Keratinocyte (primary cell): ENCODE measurements around the gene EGLN3. TPM values are rescaled to one million over a fixed set of nuclear protein-coding genes. Genes with fewer than 3 reads are reported as not detected.

ENCODE experiments used
- DNase-seq: peaks from one replicate; pipeline ENCODE4 v3.0.0-alpha.2; 2011; ENCODE audit warnings: low read depth, missing footprints, low spot score
- FAIRE-seq: peaks from 2 replicates; lab custom pipeline; 2011; peaks lifted over from hg19 to GRCh38; lab: Jason Lieb, UNC
- H2AFZ ChIP-seq: 2 replicates; pipeline ENCODE4 v1.6.0; 2012; ENCODE audit warnings: low read length, control low read depth, inconsistent platforms; ENCODE audit not compliant: control insufficient read depth
- H3K27ac ChIP-seq: 2 replicates; pipeline ENCODE4 v1.5.1; 2011; ENCODE audit warnings: low read length; ENCODE audit not compliant: control insufficient read depth, insufficient read depth
- H3K27me3 ChIP-seq: 3 replicates; pipeline ENCODE4 v1.6.0; 2011; ENCODE audit warnings: low read length; ENCODE audit not compliant: control insufficient read depth, insufficient read depth; ENCODE audit errors: extremely low read depth
- H3K36me3 ChIP-seq, 2 experiments: 2 replicates in 1 of 2; 3 replicates in 1 of 2; pipeline ENCODE4 v1.5.1; 2011; ENCODE audit warnings: low read length in 2 of 2, mild to moderate bottlenecking in 1 of 2; ENCODE audit not compliant: control insufficient read depth in 2 of 2, insufficient read depth in 2 of 2; ENCODE audit errors: extremely low read depth in 1 of 2
- H3K4me1 ChIP-seq: 3 replicates; pipeline ENCODE4 v1.5.1; 2011; ENCODE audit warnings: low read length; ENCODE audit not compliant: control insufficient read depth, insufficient read depth; ENCODE audit errors: extremely low read depth
- H3K4me2 ChIP-seq: 3 replicates; pipeline ENCODE4 v1.6.0; 2011; ENCODE audit warnings: low read depth, low read length; ENCODE audit not compliant: control insufficient read depth, insufficient read depth; ENCODE audit errors: extremely low read depth
- H3K4me3 ChIP-seq, 3 experiments: fragments of 200-600 bp in 1 of 3; sonication (generic) in 1 of 3; 2 replicates in 2 of 3; 3 replicates in 1 of 3; pipeline ENCODE4 v1.5.1; 2011 to 2016; ENCODE audit warnings: low read length in 3 of 3, mild to moderate bottlenecking in 3 of 3, control low read depth in 2 of 3, inconsistent platforms in 1 of 3, low read depth in 1 of 3, mixed read lengths in 1 of 3, mixed run types in 1 of 3, moderate library complexity in 1 of 3; ENCODE audit not compliant: control insufficient read depth in 2 of 3, insufficient read depth in 2 of 3; ENCODE audit errors: extremely low read depth in 1 of 3
- H3K79me2 ChIP-seq: 2 replicates; pipeline ENCODE4 v1.6.0; 2012; ENCODE audit warnings: low read length; ENCODE audit not compliant: control insufficient read depth, insufficient read depth
- H3K9ac ChIP-seq: 3 replicates; pipeline ENCODE4 v1.6.0; 2011; ENCODE audit warnings: low read length; ENCODE audit not compliant: control insufficient read depth, insufficient read depth; ENCODE audit errors: extremely low read depth
- H3K9me1 ChIP-seq: 3 replicates; pipeline ENCODE4 v1.6.0; 2011; ENCODE audit warnings: low read length; ENCODE audit not compliant: control insufficient read depth, insufficient read depth; ENCODE audit errors: extremely low read depth
- H3K9me3 ChIP-seq: 2 replicates; pipeline ENCODE4 v1.5.1; 2012; ENCODE audit warnings: low read depth, low read length; ENCODE audit not compliant: control insufficient read depth
- H4K20me1 ChIP-seq: 3 replicates; pipeline ENCODE4 v1.6.0; 2011; ENCODE audit warnings: low read length; ENCODE audit not compliant: control insufficient read depth, insufficient read depth; ENCODE audit errors: extremely low read depth
- CTCF ChIP-seq, 3 experiments: IDR thresholded peaks in 1 of 3; conservative IDR thresholded peaks in 1 of 3; optimal IDR thresholded peaks in 1 of 3; 2 replicates in 2 of 3; 3 replicates in 1 of 3; pipeline versions ENCODE3 to v1.5.1; 2011; ENCODE audit warnings: low read length in 3 of 3, mild to moderate bottlenecking in 3 of 3, moderate library complexity in 2 of 3, control low read depth in 1 of 3, inconsistent platforms in 1 of 3; ENCODE audit not compliant: insufficient read depth in 2 of 3; ENCODE audit errors: extremely low read depth in 1 of 3
- EZH2 ChIP-seq: IDR thresholded peaks from one replicate; pipeline ENCODE4 v1.6.1; 2012; ENCODE audit warnings: inconsistent platforms, mild to moderate bottlenecking, low read length, moderate library complexity
- dilution Hi-C: fragments of 300-500 bp; cut with MboI; formaldehyde crosslinking; loops from one replicate; pipeline ENCODE4 v1.7.0; 2020; ENCODE audit warnings: low sequenced_read_pairs; ENCODE audit not compliant: extremely low pct_ligation_motif_present
- polyA plus RNA-seq, 5 experiments: library from polyadenylated mRNA; depleted of rRNA in 3 of 5; stranded (reverse) in 3 of 5; stranded (forward) in 1 of 5; unstranded in 1 of 5; fragments of >200 nt; gene quantifications; 1 replicate in 1 of 5; 2 replicates in 3 of 5; 3 replicates in 1 of 5; pipeline versions ENCODE4 v1.2.1 to v1.2.3, GENCODE V29; 2011 to 2012; ENCODE audit warnings: missing spikeins in 2 of 5, low read depth in 1 of 5, low replicate concordance in 1 of 5

EGLN3 gene
- polyA plus RNA-seq, 1 donor (not counting 4 experiments of a cell fraction or from before 2014, with no cell fraction given) = 9.3 TPM

GRCh38 chr14:33945210-33946088, 5.4 kb downstream of the EGLN3 start:
- H3K4me3 ChIP-seq = no peak overlapping the region
- no peaks in the 10 kb centered on the region for H4K20me1 ChIP-seq
- no peaks in the 10 kb centered on the region for H3K9me1 ChIP-seq
- H2AFZ ChIP-seq = no peak overlapping the region
- H3K4me2 ChIP-seq = no peak overlapping the region
- dilution Hi-C loops = no loop called here
- peaks cover 9% of the 10 kb centered on the region for H3K4me1 ChIP-seq
- TF ChIP-seq CTCF (optimal IDR thresholded peaks at IDR 0.05 in 1 of 3, IDR thresholded peaks at IDR 0.05 in 1 of 3, conservative IDR thresholded peaks at IDR 0.05 in 1 of 3; ENCODE audit: extremely low read depth in 1 of 3, insufficient read depth in 2 of 3, low read length in 3 of 3) = no peak
- no peak for TF ChIP-seq EZH2
- H3K27ac ChIP-seq = no peak overlapping the region
- no peaks in the 10 kb centered on the region for H3K36me3 ChIP-seq
- DNase-seq (no peak), FAIRE-seq (no peak)
- no peak overlapping the region for H3K9ac ChIP-seq
- no peaks in the 10 kb centered on the region for H3K9me3 ChIP-seq
- peaks cover 19% of the 10 kb centered on the region for H3K27me3 ChIP-seq
- H3K79me2 ChIP-seq = no peaks in the 10 kb centered on the region

GRCh38 chr14:33943096-33943883, 7.6 kb downstream of the EGLN3 start:
- H3K79me2 ChIP-seq = no peaks in the 10 kb centered on the region
- H3K9me3 ChIP-seq = no peaks in the 10 kb centered on the region
- H3K4me2 ChIP-seq = no peak overlapping the region
- no peak overlapping the region for H3K9ac ChIP-seq
- H3K4me3 ChIP-seq = no peak overlapping the region
- H3K36me3 ChIP-seq = no peaks in the 10 kb centered on the region
- H4K20me1 ChIP-seq = no peaks in the 10 kb centered on the region
- no peak overlapping the region for H2AFZ ChIP-seq
- no peak overlapping the region for H3K27ac ChIP-seq
- FAIRE-seq (no peak), DNase-seq (no peak)
- H3K9me1 ChIP-seq = no peaks in the 10 kb centered on the region
- H3K4me1 ChIP-seq = no peaks in the 10 kb centered on the region
- dilution Hi-C loops = no loop called here
- no peak for TF ChIP-seq CTCF (optimal IDR thresholded peaks at IDR 0.05 in 1 of 3, IDR thresholded peaks at IDR 0.05 in 1 of 3, conservative IDR thresholded peaks at IDR 0.05 in 1 of 3; ENCODE audit: extremely low read depth in 1 of 3, insufficient read depth in 2 of 3, low read length in 3 of 3)
- no peak for TF ChIP-seq EZH2
- H3K27me3 ChIP-seq = no peaks in the 10 kb centered on the region
